Measurements from ENCODE around the gene CASP8AP2. TPM values are rescaled to one million over a fixed set of nuclear protein-coding genes. Genes with fewer than 3 reads are reported as not detected.

CASP8AP2 gene
- total and polyA plus RNA-seq, 12 donors = 4.8 to 17.9 (median 9.0) TPM

GRCh38 chr6:89830170-89830809 lies 610 bp downstream of the CASP8AP2 start:
- peaks cover 5 to 10% of the 10 kb centered on the region in 2 donors for H3K4me1 ChIP-seq (replicated peaks in 1 of 2)
- intact Hi-C loops (cut with DNase I) = no loop called here
- peak overlapping the region; percentile 16 to 81 (median 64) for H3K4me3 ChIP-seq
- no peak for DNase-seq
- 5 to 12% (median 8%) methylated on average over 11 to 15 of the region's 15 CpGs for WGBS, 4 donors
- H3K27me3 ChIP-seq = no peaks in the 10 kb centered on the region
- TF ChIP-seq CTCF (IDR thresholded peaks at IDR 0.05) = no peak
- TF ChIP-seq POLR2A (IDR thresholded peaks at IDR 0.05) = no peak
- no peaks in the 10 kb centered on the region for H3K36me3 ChIP-seq (replicated peaks in 1 of 2)
- H3K27ac ChIP-seq = peak overlapping the region in 4 of 5 donors; percentile 44 to 89 (median 56)
- H3K9me3 ChIP-seq (replicated peaks in 1 of 3) = no peaks in the 10 kb centered on the region

- 85 to 89% (median 85%) methylated on average over 12 of the region's 12 CpGs for WGBS, 4 donors
- H3K4me3 ChIP-seq = no peak overlapping the region
- H3K36me3 ChIP-seq (replicated peaks in 1 of 2) = no peaks in the 10 kb centered on the region
- no peak for DNase-seq
- no peaks in the 10 kb centered on the region for H3K9me3 ChIP-seq (replicated peaks in 1 of 3)
- intact Hi-C loops (cut with DNase I) = no loop called here
- no peak for TF ChIP-seq CTCF (IDR thresholded peaks at IDR 0.05)
- TF ChIP-seq POLR2A (IDR thresholded peaks at IDR 0.05) = no peak
- no peak overlapping the region for H3K27ac ChIP-seq
- peaks cover 5 to 10% of the 10 kb centered on the region in 2 donors for H3K4me1 ChIP-seq (replicated peaks in 1 of 2)
- no peaks in the 10 kb centered on the region for H3K27me3 ChIP-seq
Measured at GRCh38 chr6:89834884-89835792, 5.5 kb downstream of the CASP8AP2 start.

DNA sequence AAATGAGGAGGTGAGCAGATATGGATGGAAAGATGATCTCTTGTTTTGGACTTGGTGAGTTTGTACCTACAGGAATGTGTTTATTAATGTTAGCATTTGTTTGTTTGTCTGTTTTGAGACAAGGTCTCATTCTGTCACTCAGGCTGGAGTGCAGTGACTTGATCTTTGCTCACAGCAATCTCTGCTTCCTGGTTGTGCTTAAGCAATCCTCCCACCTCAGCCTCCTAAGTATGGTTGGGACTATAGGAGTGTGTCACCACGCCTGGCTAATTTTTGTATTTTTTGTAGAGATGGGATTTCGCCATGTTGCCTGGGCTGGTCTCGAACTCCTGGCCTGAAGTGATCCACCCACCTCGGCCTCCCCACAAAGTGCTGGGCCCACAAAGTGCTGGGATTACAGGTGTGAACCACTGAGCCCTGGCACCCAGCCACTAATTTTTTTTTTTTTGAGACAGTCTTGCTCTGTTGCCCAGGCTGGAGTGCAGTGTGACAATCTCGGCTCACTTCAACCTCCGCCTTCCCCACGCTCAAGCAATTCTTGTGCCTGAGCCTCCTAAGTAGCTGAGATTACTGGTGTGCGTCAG lies 7.1 kb downstream of the CASP8AP2 start:
- intact Hi-C loops (cut with DNase I) = no loop called here
- Histone ChIP-seq H3K27ac (no peak overlapping the region), H3K27me3 (no peaks in the 10 kb centered on the region), H3K4me1 (replicated peaks in 1 of 2) (peaks cover 0 to 8% of the 10 kb centered on the region in 2 donors), H3K9me3 (replicated peaks in 1 of 3) (no peaks in the 10 kb centered on the region), H3K36me3 (replicated peaks in 1 of 2) (no peaks in the 10 kb centered on the region), H3K4me3 (no peak overlapping the region)
- TF ChIP-seq POLR2A (IDR thresholded peaks at IDR 0.05) (no peak), CTCF (IDR thresholded peaks at IDR 0.05) (no peak)
- 95 to 97% (median 97%) methylated on average over 8 of the region's 8 CpGs for WGBS, 4 donors
- no peak for DNase-seq

DNA sequence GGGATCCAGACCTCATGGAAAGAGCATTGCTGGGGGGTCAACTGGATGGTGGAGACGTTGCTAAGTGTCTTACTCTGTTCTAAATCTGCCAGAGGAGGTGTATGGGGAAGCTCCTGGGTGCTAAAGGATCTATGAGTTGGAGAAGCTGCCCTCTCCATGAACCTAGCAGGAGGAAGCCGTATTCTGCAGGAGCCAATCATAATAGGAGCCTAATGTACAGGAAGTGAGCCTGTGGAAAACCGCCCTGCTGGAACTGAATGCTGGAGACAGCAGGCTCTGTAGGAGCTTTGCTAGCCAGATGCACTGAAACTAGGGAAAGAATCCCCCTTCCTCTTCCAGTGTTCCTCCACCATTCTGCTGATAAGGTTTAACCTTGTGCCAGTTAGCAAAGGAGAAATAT lies 10.9 kb downstream of the CASP8AP2 start:
- Histone ChIP-seq H3K4me1 (replicated peaks in 1 of 2) (peaks cover 12 to 28% of the 10 kb centered on the region in 2 donors), H3K9me3 (replicated peaks in 1 of 3) (no peaks in the 10 kb centered on the region), H3K4me3 (no peak overlapping the region), H3K27ac (no peak overlapping the region), H3K27me3 (no peaks in the 10 kb centered on the region), H3K36me3 (replicated peaks in 1 of 2) (no peaks in the 10 kb centered on the region)
- TF ChIP-seq CTCF (IDR thresholded peaks at IDR 0.05) (no peak), POLR2A (IDR thresholded peaks at IDR 0.05) (no peak)
- WGBS, 4 donors = 28 to 60% (median 47%) methylated on average over 3 of the region's 3 CpGs
- intact Hi-C loops (cut with DNase I) = no loop called here
- peak in 1 of 7 donors; percentile 16 for DNase-seq
